ENCODE results near the gene NUP214. TPM values are rescaled to one million over a fixed set of nuclear protein-coding genes. Genes with fewer than 3 reads are reported as not detected.
"Not testable (repeated sequence)": the region's sequence is repeated elsewhere in the genome, so short reads cannot be mapped to it uniquely, and the experiment has no call there.

NUP214 gene
- total RNA-seq, 2 donors from 2014 or later: 44.1 to 55.1 TPM

GRCh38 chr9:131179561-131180219, 54.3 kb downstream of the NUP214 start:
- no peak for ATAC-seq

GRCh38 chr9:131180454-131180853, 55.1 kb downstream of the NUP214 start:
- DNase-seq (no peak), ATAC-seq (no peak)
- intact Hi-C loops (cut with DNase I, micrococcal nuclease): no loop called here

More at GRCh38 chr9:131179561-131180219, 54.3 kb downstream of the NUP214 start:
- no peak for DNase-seq
- intact Hi-C loops (cut with DNase I, micrococcal nuclease): loop anchor here in 1 of 2 donors (5.0 kb wide), 1 partner anchor 158 kb away; no protein-coding TSS in a partner anchor

DNA sequence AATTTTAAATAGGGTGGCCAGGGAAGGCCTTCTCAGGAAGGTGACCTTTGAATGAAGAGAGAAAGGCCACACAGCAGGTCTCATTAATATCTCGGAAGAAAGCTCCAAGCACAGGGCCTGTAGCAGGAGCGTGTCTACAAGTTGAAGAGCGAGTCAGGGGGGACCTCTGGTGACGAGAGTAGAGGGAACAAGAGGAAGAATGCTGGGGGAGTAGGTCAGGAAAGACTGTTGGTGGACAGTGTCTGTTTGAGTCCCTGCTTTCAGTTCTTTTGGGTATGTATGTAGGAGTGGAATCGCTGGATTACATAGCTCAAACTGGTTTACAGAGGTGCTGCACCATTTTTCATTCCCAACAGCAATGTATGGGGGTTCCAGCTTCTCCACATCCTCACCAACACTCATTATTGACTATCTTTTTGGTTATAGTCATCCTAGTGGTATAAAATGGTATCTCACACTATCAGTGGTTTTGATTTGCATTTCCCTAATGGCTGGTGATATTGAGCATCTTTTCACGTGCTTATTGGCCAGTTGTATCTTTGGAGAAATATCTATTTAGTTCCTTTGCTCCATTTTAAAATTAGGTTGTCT, 55.8 kb downstream of the NUP214 start:
- DNase-seq: no peak
- intact Hi-C loops (cut with DNase I, micrococcal nuclease): no loop called here
- no peak for ATAC-seq

- ATAC-seq: no peak
- intact Hi-C loops (cut with DNase I, micrococcal nuclease): no loop called here
- DNase-seq: no peak
Observed at GRCh38 chr9:131185924-131186323, 60.5 kb downstream of the NUP214 start.

DNA sequence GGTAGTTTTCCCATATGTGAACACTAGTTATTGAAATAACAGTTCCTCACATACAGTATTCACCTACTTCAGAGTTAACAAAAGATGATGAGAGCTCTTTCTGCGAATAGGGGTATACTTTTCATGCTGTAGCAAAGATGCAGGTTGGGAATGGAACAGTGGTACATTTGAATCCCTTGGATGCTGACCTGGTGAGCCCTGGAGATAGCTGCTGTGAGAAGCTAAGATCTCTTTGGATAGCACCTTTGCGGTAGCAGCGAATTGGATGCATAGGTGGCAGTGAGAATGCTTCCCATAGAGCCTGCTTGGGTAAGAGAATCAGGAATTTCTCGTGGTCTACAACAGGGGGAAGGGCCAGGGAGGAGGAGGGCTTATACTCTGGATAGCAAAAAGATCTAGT, 61.2 kb downstream of the NUP214 start:
- intact Hi-C loops (cut with DNase I, micrococcal nuclease): no loop called here
- DNase-seq (no peak), ATAC-seq (no peak)

- ATAC-seq: no peak
- intact Hi-C loops (cut with DNase I, micrococcal nuclease): no loop called here
- no peak for DNase-seq
Observed at GRCh38 chr9:131187957-131188356, 62.6 kb downstream of the NUP214 start.

DNA sequence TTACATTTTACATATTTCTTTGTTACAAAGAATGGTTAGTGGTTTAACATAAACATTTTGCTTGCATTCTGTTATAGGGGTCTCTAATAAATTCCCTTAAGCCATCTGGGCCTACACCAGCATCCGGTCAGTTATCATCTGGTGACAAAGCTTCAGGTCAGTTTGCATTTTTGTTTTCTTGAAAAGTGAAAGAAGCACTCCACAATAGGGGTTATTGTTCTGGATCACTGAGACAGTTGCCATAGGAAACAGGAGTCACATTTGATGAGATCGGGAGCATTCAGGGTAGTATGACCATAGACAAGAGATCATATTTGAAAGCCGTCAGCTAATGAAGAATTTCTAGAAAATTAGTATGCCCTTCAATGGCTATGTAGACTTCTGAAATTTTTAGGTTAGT, 63.6 kb downstream of the NUP214 start:
- intact Hi-C loops (cut with DNase I, micrococcal nuclease): no loop called here
- no peak for ATAC-seq
- DNase-seq: no peak

DNA sequence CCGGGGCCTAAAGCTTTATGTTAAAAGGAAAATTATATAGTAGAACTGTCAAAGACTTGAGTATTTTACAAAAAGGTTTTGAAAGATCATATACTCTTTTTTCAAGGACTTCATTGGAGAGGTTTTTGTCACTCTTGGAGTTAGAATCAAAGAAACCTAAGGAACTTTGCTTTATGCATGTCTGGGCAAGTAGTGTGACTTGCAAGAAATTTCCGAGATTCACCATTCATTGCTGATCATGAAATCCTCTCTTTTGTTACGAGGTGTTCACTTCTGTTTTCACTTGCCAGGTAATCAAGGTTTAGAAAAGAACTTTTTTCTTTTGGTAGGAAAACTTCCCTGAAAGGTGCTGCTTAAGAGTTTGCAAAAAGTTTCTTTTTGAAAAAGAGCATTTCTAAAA, 64.8 kb downstream of the NUP214 start:
- intact Hi-C loops (cut with DNase I, micrococcal nuclease): no loop called here
- no peak for ATAC-seq
- DNase-seq: no peak

DNA sequence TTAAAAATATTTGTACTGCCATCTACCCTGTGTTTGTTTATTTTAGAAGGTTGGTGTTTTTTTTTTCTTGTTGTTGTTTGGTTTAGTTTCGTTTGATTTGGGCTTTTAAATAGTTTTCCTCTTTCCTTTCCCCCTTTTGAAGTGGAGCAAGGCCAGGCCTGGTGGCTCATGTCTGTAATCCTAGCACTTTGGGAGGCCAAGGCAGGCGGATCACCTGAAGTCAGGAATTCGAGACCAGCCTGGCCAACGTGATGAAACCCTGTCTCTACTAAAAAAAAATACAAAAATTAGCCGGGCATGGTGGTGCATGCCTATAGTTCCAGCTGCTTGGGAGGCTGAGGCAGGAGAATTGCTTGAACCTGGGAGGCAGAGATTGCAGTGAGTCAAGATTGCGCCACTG, 65.6 kb downstream of the NUP214 start:
- DNase-seq; intact Hi-C loops (cut with DNase I, micrococcal nuclease); ATAC-seq: not testable (repeated sequence)

DNA sequence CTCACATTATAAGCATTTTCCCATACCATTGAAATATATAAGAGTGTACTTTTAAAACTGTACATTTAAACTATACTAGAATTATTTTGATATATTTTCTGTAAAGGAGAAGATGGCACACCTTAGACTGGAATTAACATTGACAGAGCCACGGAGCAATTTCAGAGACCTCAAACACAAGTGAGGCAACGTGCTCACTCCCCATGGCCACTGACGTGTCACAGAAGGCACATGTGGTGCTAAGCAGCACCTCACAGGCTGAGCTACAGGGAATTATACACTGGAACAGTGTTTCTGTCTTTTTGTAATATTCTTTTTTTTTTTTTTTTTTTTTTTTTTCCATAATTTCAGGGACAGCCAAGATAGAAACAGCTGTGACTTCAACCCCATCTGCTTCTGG, 66.5 kb downstream of the NUP214 start:
- DNase-seq (no peak), ATAC-seq (no peak)
- intact Hi-C loops (cut with DNase I, micrococcal nuclease): no loop called here

- intact Hi-C loops (cut with DNase I, micrococcal nuclease): no loop called here
- DNase-seq (no peak), ATAC-seq (no peak)
Observed at GRCh38 chr9:131193051-131193450, 67.7 kb downstream of the NUP214 start.

GRCh38 chr9:131194762-131195161, 69.4 kb downstream of the NUP214 start:
- no peak for ATAC-seq
- DNase-seq: no peak
- intact Hi-C loops (cut with DNase I, micrococcal nuclease): no loop called here

GRCh38 chr9:131197160-131197911, 72.0 kb downstream of the NUP214 start:
- intact Hi-C loops (cut with DNase I, micrococcal nuclease): no loop called here
- no peak for DNase-seq
- ATAC-seq: no peak

DNA sequence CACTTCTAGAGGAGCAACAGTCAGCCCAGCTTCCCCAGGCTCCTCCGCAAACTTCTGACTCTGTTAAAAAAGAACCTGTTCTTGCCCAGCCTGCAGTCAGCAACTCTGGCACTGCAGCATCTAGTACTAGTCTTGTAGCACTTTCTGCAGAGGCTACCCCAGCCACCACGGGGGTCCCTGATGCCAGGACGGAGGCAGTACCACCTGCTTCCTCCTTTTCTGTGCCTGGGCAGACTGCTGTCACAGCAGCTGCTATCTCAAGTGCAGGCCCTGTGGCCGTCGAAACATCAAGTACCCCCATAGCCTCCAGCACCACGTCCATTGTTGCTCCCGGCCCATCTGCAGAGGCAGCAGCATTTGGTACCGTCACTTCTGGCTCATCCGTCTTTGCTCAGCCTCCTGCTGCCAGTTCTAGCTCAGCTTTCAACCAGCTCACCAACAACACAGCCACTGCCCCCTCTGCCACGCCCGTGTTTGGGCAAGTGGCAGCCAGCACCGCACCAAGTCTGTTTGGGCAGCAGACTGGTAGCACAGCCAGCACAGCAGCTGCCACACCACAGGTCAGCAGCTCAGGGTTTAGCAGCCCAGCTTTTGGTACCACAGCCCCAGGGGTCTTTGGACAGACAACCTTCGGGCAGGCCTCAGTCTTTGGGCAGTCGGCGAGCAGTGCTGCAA, 72.8 kb downstream of the NUP214 start:
- ATAC-seq (no peak), DNase-seq (no peak)
- intact Hi-C loops (cut with DNase I, micrococcal nuclease): no loop called here

- DNase-seq (no peak), ATAC-seq (no peak)
- intact Hi-C loops (cut with DNase I, micrococcal nuclease): no loop called here
Observed at GRCh38 chr9:131201856-131202255, 76.5 kb downstream of the NUP214 start.

GRCh38 chr9:131203431-131204218, 78.2 kb downstream of the NUP214 start:
- ATAC-seq: no peak
- intact Hi-C loops (cut with DNase I, micrococcal nuclease): no loop called here
- no peak for DNase-seq

DNA sequence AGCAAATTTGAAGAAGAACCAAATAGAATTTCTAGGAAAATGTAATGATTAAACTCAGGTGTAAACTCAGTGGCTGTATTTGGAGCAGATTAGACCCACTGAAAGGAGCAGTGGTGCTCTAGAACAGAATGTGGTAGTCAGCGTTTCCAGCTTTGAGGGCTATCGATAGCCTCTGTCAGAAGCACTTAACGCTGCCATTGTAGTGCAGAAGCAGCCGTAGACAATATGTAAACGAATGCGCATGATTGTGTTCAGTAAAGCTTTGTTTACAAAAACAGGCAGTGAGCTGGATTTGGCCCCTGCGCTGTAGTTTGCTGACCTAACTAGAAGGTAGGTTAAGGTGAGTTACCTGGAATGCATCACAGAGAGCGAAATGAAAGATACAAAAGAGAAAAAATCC, 78.9 kb downstream of the NUP214 start:
- ATAC-seq (no peak), DNase-seq (no peak)
- intact Hi-C loops (cut with DNase I, micrococcal nuclease): no loop called here

DNA sequence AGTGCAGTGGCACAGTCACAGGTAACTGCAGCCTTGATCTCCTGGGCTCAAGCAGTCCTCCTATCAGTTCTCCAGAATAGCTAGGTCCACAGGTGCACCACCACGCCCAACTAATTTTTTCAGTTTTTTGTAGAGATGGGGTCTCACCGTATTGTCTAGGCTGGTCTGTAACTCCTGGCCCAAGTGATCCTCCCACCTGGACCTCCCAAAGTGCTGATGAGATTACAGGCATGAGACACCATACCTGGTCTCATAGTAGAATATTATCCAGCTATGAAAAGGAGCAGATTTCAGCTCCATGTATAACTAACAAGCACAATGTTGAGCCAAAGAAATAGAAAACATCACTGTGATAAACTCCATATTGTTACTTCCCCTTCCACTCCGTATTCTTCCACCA, 81.1 kb downstream of the NUP214 start:
- ATAC-seq (no peak), DNase-seq (no peak)
- intact Hi-C loops (cut with DNase I, micrococcal nuclease): no loop called here

DNA sequence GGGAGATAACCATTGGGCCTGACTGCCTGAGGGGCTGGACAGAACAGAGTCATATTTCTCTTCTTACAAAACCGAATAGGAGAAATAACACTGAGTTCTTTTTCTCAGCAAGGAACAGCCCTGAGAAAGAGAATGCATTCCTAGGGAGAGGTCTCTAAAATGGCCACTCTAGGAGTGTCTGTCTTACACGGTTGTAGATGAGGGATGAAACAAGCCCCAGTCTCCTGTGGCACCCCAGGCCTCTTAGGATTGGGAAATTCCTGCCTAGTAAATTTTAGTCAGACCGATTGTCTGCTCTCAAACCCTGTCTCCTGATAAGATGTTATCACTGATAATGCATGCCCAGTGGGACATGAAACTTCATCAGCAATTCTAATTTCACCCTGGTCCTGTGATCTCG, 86.5 kb downstream of the NUP214 start:
- ATAC-seq; intact Hi-C loops (cut with DNase I, micrococcal nuclease); DNase-seq: not testable (repeated sequence)
